ENCODE measurements around the gene GLI2.

Gene GLI2

DNA sequence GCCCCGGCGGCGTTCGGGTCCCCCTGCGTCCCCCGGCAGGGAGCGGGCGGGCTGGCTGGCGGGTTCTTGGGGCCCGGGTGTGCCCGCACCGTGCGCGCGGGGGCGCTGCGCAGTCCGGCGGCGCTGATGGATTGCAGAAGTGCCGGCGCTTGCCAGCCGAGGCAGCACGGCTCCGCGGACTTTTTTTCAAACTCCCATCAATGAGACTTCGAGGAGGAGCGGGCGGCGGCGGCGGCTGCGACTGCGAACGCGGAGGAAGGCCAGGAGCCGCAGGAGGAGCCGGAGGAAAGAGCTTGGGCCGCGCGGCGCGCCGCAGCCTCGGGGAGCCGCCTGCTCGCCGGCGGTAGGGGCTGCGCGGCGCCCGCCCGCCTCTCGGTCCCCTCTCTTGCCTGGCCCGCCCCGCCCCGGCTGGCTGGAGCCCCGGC, at the start of gene GLI2:
TSS of gene GLI2 (plus strand) at position 123 of the 425 bp plus-strand sequence. CDS start 61,453 bp downstream, outside the sequence.
- no peak for DNase-seq (ENCODE audit: low read depth in 1 of 2, low spot score in 1 of 2)

DNA sequence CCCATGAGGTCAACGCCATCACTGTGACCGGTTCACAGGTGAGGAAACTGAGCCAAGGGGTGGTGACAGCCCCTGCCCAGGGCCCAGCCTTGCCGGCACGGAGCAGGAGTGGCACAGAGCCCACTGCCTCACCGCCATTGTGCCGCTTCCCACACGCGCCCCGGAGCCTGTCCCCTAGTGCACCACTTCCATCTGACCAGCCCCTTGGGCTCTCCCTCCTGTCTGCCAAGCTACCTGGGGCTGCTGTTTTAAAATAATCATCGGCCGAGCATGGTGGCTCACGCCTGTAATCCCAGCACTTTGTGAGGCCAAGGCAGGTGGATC, 49.7 kb upstream of the GLI2 start:
- no peak for DNase-seq (ENCODE audit: low read depth in 1 of 2, low spot score in 1 of 2)

DNA sequence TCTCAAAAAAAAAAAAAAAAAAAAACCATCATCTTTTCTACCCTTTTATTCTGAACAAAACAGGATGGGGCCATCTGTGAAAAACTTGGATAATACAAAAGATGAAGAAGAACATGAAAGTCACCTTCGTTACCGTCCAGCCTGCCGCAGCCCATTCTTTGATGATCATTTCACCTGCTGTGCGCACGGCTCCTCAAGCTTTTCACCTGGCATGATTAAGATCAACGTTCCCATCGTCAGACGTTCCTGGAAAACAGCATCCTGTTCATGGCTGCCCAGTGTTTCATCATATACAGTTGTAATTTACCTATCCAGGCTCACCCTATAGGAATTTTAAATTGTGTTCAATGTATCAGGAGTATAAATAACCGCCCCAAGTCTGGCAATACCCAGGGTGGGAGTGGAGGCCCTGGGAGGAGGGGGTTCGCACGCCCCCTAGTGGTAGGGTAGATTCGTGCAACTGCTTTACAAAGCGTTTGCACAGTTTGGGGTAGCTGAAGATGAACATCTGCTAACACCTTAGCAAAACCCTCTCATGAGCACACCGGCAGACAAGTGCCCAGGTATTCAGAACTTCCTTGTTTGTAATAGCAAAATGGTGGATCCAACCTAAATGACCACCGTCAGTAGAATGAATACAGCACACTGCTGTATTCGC, 49.0 kb upstream of the GLI2 start:
- DNase-seq (ENCODE audit: low read depth in 1 of 2, low spot score in 1 of 2), result no peak

DNA sequence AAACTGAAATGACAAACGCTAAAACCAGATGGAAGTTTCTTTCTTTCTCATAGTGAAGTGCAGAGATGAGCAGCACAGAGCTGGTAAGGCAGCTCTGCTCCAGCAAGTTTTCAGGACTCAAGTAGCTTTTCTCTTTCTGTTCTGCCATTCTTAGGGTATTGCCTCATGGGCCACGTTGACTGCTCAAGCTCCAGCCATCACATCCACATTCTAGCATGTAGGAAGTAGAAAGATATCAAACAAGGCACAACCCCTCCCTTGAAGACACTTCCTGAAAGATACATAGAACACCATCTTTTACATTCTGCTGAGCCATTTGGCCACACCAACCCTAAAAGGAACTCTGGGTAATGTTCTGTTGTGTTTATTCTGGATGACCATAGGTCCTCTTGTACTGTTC, 48.5 kb upstream of the GLI2 start:
- no peak for DNase-seq (ENCODE audit: low read depth in 1 of 2, low spot score in 1 of 2)

DNA sequence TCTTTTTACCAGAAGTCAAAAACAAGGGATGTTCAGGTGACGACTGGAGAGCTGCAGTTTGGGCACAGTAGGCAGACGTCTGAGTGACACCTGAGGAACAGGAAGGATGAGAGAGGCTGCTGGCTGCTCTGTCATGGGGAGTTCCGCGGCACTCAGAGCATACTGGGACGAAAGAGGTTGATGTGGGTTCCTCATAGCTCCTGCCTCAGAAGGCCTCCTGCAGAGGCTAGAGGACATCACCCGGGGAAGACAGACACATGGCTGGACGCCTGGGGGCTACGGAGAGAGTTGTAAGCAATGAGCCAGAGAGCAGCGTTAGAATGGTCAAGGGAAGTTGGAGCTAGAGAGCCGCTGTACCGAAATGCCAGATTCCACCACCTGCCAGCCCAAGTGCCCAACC, 45.1 kb upstream of the GLI2 start:
- no peak for DNase-seq (ENCODE audit: low read depth in 1 of 2, low spot score in 1 of 2)

DNA sequence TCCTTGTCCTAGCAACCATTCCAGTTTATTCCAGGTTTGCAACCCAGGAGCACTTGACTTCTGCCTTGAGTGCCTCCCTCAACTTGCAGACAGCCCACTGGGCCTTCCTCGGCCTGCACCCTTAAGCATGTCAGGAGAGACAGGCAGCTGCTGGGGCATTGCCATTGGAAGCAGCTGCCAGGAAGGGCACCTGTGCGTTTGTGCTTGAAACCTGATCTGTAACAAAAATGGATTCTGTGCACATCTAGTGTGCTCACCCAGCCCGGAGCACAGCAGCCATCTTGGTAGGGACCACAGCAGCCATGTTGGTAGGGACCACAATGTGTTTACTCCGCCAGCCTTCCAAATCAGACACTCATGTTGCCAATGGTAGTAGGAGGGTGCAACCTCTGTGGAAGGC, 44.3 kb upstream of the GLI2 start:
- DNase-seq (ENCODE audit: low read depth in 1 of 2, low spot score in 1 of 2), result no peak

- no peak for DNase-seq (ENCODE audit: low read depth in 1 of 2, low spot score in 1 of 2)
Observed at GRCh38 chr2:120692691-120693090, 43.0 kb upstream of the GLI2 start.

DNA sequence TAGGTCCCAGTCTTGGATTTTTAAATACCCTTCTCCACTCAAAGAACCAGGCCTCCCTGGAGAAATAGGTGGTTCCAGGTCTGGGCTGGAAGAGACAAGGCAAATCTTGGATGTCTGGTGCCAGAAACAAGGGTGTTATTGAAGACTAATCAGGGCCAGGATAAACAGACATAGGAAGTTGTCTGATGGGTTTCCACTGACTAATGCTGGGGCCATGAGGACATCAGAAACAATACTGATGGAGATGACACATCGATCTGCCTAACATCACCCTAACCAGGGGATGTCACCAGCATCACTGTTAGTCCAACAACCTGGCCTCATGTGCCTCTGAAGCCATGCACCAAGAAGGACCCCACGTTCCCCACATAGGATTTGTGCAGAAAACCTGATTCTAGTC, 42.5 kb upstream of the GLI2 start:
- no peak for DNase-seq (ENCODE audit: low read depth in 1 of 2, low spot score in 1 of 2)

GRCh38 chr2:120694034-120694433, 41.6 kb upstream of the GLI2 start:
- no peak for DNase-seq (ENCODE audit: low read depth in 1 of 2, low spot score in 1 of 2)

DNA sequence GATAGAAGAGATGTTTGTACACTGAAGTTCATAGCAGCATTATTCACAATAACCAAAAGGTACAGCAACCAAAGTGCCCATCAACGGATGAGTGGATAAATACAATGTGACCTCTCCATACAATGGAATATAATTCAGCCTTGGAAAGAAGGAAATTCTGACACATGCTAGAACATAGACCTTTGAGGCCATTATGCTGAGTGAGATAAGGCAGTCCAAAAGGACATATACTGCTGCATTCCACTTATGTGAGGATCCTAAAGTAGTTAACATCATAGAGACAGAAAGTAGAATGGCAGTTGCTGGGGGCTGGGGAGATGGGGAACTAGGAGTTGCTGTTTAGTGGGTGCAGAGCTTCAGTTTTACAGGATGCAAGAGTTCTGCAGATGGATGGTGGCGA, 38.2 kb upstream of the GLI2 start:
- no peak for DNase-seq (ENCODE audit: low read depth in 1 of 2, low spot score in 1 of 2)

DNA sequence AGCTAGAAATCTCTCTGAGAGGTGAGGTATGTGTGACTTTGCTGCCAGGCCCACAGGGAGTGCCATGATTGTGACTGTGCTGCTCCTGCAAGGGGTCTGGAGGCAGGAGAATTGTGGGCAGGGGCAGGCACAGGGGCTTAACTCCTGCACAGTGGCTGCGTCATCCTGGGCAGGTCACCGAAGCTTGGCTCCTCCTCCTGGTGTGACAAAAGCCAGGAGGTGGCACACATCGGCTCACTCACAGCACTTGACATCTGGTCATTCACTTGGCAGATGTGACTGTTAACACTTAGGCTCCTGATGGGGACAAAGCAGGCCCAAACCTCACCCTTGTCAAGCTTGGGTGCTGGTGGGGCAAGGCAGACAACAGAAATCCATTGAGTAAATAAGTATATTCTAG, 36.4 kb upstream of the GLI2 start:
- no peak for DNase-seq (ENCODE audit: low read depth in 1 of 2, low spot score in 1 of 2)

DNA sequence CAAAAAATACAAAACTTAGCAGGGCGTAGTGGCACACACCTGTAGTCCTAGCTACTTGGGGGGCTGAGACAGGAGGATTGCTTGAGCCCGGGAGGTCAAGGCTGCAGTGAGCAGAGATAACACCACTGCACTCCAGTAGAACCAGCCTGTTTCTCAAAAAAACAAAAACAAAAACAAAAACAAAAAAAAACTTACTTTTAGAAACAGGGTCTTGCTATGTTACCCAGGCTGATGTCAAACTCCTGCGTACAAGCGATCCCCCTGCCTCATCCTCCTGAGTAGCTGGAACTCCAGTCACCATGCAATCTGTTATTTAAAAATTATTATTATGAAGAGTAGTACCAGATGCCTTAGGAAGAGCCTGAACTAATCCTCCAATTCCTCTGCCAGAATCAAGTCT, 35.0 kb upstream of the GLI2 start:
- DNase-seq (ENCODE audit: low read depth in 1 of 2, low spot score in 1 of 2), result no peak

- no peak for DNase-seq (ENCODE audit: low read depth in 1 of 2, low spot score in 1 of 2)
Observed at GRCh38 chr2:120701096-120701495, 34.6 kb upstream of the GLI2 start.

DNA sequence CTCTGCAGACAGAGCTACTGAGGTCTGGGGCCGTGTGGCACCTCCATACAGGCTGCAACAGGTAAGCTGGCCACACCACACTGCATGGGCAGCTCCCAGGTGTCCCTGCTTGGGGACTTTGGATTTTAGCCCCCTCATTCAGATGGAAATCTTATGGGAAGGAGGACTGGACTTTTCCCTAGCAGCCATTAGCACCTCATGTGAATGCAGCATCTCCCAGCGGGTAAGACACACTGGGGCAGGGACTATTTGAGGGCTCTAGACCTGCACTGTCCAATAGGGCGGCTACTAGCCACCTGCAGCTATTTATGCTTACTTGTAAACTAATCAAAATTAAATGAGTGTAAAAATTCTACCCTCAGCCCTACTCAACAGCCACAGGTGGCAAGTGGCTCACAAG, 34.2 kb upstream of the GLI2 start:
- DNase-seq (ENCODE audit: low read depth in 1 of 2, low spot score in 1 of 2), result no peak

- no peak for DNase-seq (ENCODE audit: low read depth in 1 of 2, low spot score in 1 of 2)
Observed at GRCh38 chr2:120702061-120702460, 33.6 kb upstream of the GLI2 start.

GRCh38 chr2:120702801-120703200, 32.9 kb upstream of the GLI2 start:
- DNase-seq (ENCODE audit: low read depth in 1 of 2, low spot score in 1 of 2), result no peak

- DNase-seq (ENCODE audit: low read depth in 1 of 2, low spot score in 1 of 2), result no peak
Observed at GRCh38 chr2:120703330-120703994, 32.2 kb upstream of the GLI2 start.

- no peak for DNase-seq (ENCODE audit: low read depth in 1 of 2, low spot score in 1 of 2)
Observed at GRCh38 chr2:120704696-120705095, 31.0 kb upstream of the GLI2 start.

GRCh38 chr2:120707816-120708215, 27.9 kb upstream of the GLI2 start:
- no peak for DNase-seq (ENCODE audit: low read depth in 1 of 2, low spot score in 1 of 2)

- no peak for DNase-seq (ENCODE audit: low read depth in 1 of 2, low spot score in 1 of 2)
Observed at GRCh38 chr2:120708944-120709607, 26.6 kb upstream of the GLI2 start.

- DNase-seq (ENCODE audit: low read depth in 1 of 2, low spot score in 1 of 2), result no peak
Observed at GRCh38 chr2:120709608-120710041, 26.0 kb upstream of the GLI2 start.

DNA sequence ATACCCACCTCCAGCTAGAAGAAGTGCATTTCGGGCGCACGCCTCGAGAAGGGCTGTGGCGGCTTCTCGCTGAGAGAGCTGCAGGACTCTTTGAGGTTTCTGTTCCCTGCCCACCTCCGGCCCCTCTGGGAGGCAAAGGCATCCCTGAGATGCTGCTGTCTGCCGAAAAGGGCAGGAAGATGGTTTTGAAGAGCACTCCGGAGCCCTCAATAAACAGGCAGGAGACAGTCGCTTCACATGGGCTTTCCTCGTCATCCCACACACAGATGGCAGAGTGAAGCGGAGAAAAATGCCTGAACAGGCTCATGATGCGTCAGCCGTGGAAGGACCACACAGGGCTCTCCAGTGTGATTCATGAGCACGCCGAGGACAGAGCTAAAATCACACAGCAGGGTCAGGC, 25.4 kb upstream of the GLI2 start:
- DNase-seq (ENCODE audit: low read depth in 1 of 2, low spot score in 1 of 2), result no peak

GRCh38 chr2:120711694-120712093, 24.0 kb upstream of the GLI2 start:
- no peak for DNase-seq (ENCODE audit: low read depth in 1 of 2, low spot score in 1 of 2)
